GM23248 (cell line): Measurements from ENCODE around the gene IL10RA.

Experiments used
- EZH2 ChIP-seq: fragments of 200-600 bp; sonication (generic); IDR thresholded peaks from 2 replicates; pipeline ENCODE4 v1.6.1; 2018; ENCODE audit warnings: antibody characterized with exemption, mild to moderate bottlenecking; ENCODE audit not compliant: insufficient read depth, poor library complexity, severe bottlenecking
- EZH2phosphoT487 ChIP-seq: fragments of 200-600 bp; sonication (generic); IDR thresholded peaks from 2 replicates; pipeline ENCODE4 v1.6.1; 2018; ENCODE audit warnings: antibody characterized with exemption, moderate library complexity, mild to moderate bottlenecking, low read depth; ENCODE audit not compliant: insufficient read depth

GRCh38 chr11:118033443-118033842 is 47.2 kb downstream of the IL10RA start:
- TF ChIP-seq EZH2phosphoT487 (no peak), EZH2 (no peak)
